NCI-H187 treated with DMSO at 0.1 percent for 48 hours (cell line): Measurements from ENCODE around the gene FBH1.
"Not testable (repeated sequence)": the region's sequence is repeated elsewhere in the genome, so short reads cannot be mapped to it uniquely, and the experiment has no call there.

Source experiments
- DNase-seq: peaks from one replicate; lab custom pipeline; 2025; lab: John Stamatoyannopoulos, UW

Gene FBH1

GRCh38 chr10:5942001-5942400 is 52.0 kb downstream of the FBH1 start:
- DNase-seq = no peak

GRCh38 chr10:5942474-5942873 is 52.4 kb downstream of the FBH1 start:
- DNase-seq = no peak

- DNase-seq = no peak
Measured at GRCh38 chr10:5943536-5943935, 53.5 kb downstream of the FBH1 start.

- DNase-seq = no peak
Measured at GRCh38 chr10:5944389-5945189, 54.5 kb downstream of the FBH1 start.

- DNase-seq = no peak
Measured at GRCh38 chr10:5945190-5945509, 55.1 kb downstream of the FBH1 start.

- DNase-seq = no peak
Measured at GRCh38 chr10:5945561-5946418, 55.7 kb downstream of the FBH1 start.

- DNase-seq = not testable (repeated sequence)
Measured at GRCh38 chr10:5946419-5946775, 56.4 kb downstream of the FBH1 start.

GRCh38 chr10:5946786-5947185 is 56.7 kb downstream of the FBH1 start:
- DNase-seq = no peak

- DNase-seq = no peak
Measured at GRCh38 chr10:5947471-5948207, 57.6 kb downstream of the FBH1 start.

- DNase-seq = no peak
Measured at GRCh38 chr10:5948208-5948585, 58.2 kb downstream of the FBH1 start.

GRCh38 chr10:5949009-5949759 is 59.1 kb downstream of the FBH1 start:
- no peak for DNase-seq

GRCh38 chr10:5951167-5951711 is 61.2 kb downstream of the FBH1 start:
- DNase-seq = no peak

GRCh38 chr10:5951721-5952407 is 61.8 kb downstream of the FBH1 start:
- no peak for DNase-seq

GRCh38 chr10:5952731-5953385 is 62.8 kb downstream of the FBH1 start:
- DNase-seq = no peak

GRCh38 chr10:5953676-5954075 is 63.6 kb downstream of the FBH1 start:
- no peak for DNase-seq

- no peak for DNase-seq
Measured at GRCh38 chr10:5956146-5956936, 66.3 kb downstream of the FBH1 start.

GRCh38 chr10:5958077-5958476 is 68.0 kb downstream of the FBH1 start:
- DNase-seq = no peak

GRCh38 chr10:5958675-5959074 is 68.6 kb downstream of the FBH1 start:
- DNase-seq = no peak

GRCh38 chr10:5959142-5959541 is 69.1 kb downstream of the FBH1 start:
- DNase-seq = no peak

- DNase-seq = no peak
Measured at GRCh38 chr10:5959581-5960069, 69.6 kb downstream of the FBH1 start.
